PC-3 (cell line): ENCODE results near the gene FKBP15. TPM values are rescaled to one million over a fixed set of nuclear protein-coding genes. Genes with fewer than 3 reads are reported as not detected.
"Not testable (repeated sequence)": the region's sequence is repeated elsewhere in the genome, so short reads cannot be mapped to it uniquely, and the experiment has no call there.

ENCODE experiments used
- ATAC-seq: fragments of 200-7000 bp; cut with Tn5 transposase; 2 replicates; pipeline ENCODE4 v1.9.1; 2020; ENCODE audit warnings: mild to moderate bottlenecking, moderate library complexity
- BruUV-seq: library from RNA; stranded (reverse); fragments of 400-500 nt; replicated peaks from 2 replicates; lab custom pipeline; 2021; lab: Mats Ljungman, UMichigan
- CTCF ChIA-PET: fragments of 300-600 bp; sonication (Branson Sonifier 250); formaldehyde crosslinking; loops from one replicate; lab custom pipeline; 2022; ENCODE audit warnings: antibody characterized with exemption; lab: Charles Lee
- POLR2A ChIA-PET: fragments of 300-600 bp; sonication (Branson Sonifier 250); formaldehyde crosslinking; loops from one replicate; lab custom pipeline; 2022; ENCODE audit warnings: antibody characterized with exemption; ENCODE audit not compliant: unreplicated experiment; lab: Charles Lee
- DNase-seq: peaks from one replicate; pipeline ENCODE4 v3.0.0-alpha.2; 2015
- H2AFZ ChIP-seq: fragments of 300-600 bp; sonication (generic); 2 replicates; pipeline ENCODE4 v1.6.0; 2016; ENCODE audit warnings: antibody characterized with exemption, low read length
- H3F3A ChIP-seq: fragments of 300-600 bp; sonication (generic); one replicate; pipeline ENCODE4 v1.6.0; 2017; ENCODE audit warnings: antibody characterized with exemption, low read length, control low read depth, mild to moderate bottlenecking; ENCODE audit not compliant: unreplicated experiment
- H3K27ac ChIP-seq: fragments of 300-600 bp; sonication (generic); 2 replicates; pipeline ENCODE4 v1.5.1; 2016; ENCODE audit warnings: mild to moderate bottlenecking, low read length
- H3K27me3 ChIP-seq: fragments of 300-600 bp; sonication (generic); 2 replicates; pipeline ENCODE4 v1.6.1; 2016; ENCODE audit warnings: low read length, mixed read lengths
- H3K36me3 ChIP-seq: fragments of 300-600 bp; sonication (generic); 2 replicates; pipeline ENCODE4 v1.6.1; 2016; ENCODE audit warnings: low read depth, mixed run types, low read length, mixed read lengths
- H3K4me1 ChIP-seq: fragments of 300-600 bp; sonication (generic); 2 replicates; pipeline ENCODE4 v1.5.1; 2016; ENCODE audit warnings: low read length; ENCODE audit not compliant: insufficient read depth
- H3K4me2 ChIP-seq: fragments of 300-600 bp; sonication (generic); 2 replicates; pipeline ENCODE4 v1.6.0; 2016; ENCODE audit warnings: low read length
- H3K4me3 ChIP-seq: fragments of 300-600 bp; sonication (generic); 2 replicates; pipeline ENCODE4 v1.5.1; 2016; ENCODE audit warnings: mild to moderate bottlenecking, low read length, mixed read lengths
- H3K79me2 ChIP-seq: fragments of 300-600 bp; sonication (generic); 2 replicates; pipeline ENCODE4 v1.6.1; 2017; ENCODE audit warnings: low read length, mixed read lengths
- H3K9ac ChIP-seq: fragments of 300-600 bp; sonication (generic); 2 replicates; pipeline ENCODE4 v1.6.0; 2016; ENCODE audit warnings: mild to moderate bottlenecking, low read length
- H3K9me2 ChIP-seq: fragments of 300-600 bp; sonication (generic); replicated peaks from 2 replicates; pipeline ENCODE4 v1.6.1; 2016; ENCODE audit warnings: mixed run types, low read length, mixed read lengths
- H3K9me3 ChIP-seq: fragments of 300-600 bp; sonication (generic); 2 replicates; pipeline ENCODE4 v1.6.1; 2016; ENCODE audit warnings: low read length, mixed read lengths
- H4K20me1 ChIP-seq: fragments of 300-600 bp; sonication (generic); 2 replicates; pipeline ENCODE4 v1.6.1; 2016; ENCODE audit warnings: low read length, mixed read lengths
- CTCF ChIP-seq: fragments of 300-600 bp; sonication (generic); conservative IDR thresholded peaks from 2 replicates; pipeline ENCODE4 v1.5.1; 2017; ENCODE audit warnings: antibody characterized with exemption, low read depth, mild to moderate bottlenecking, low read length
- EZH2 ChIP-seq: fragments of 300-600 bp; sonication (generic); IDR thresholded peaks from one replicate; pipeline ENCODE4 v1.6.1; 2017; ENCODE audit warnings: antibody characterized with exemption, mild to moderate bottlenecking, low read length; ENCODE audit not compliant: unreplicated experiment
- EZH2phosphoT487 ChIP-seq: fragments of 300-600 bp; sonication (generic); IDR thresholded peaks from 2 replicates; pipeline ENCODE4 v1.6.1; 2018; ENCODE audit warnings: mild to moderate bottlenecking, antibody characterized with exemption, low read length, borderline replicate concordance
- intact Hi-C: fragments of 100-400 bp; cut with micrococcal nuclease; formaldehyde crosslinking; loops from 2 replicates; pipeline ENCODE4 v1.9.0; 2023
- total RNA-seq: library from RNA; depleted of rRNA; stranded (reverse); fragments of >200 nt; gene quantifications from 2 replicates; pipeline ENCODE4 v1.2.3, GENCODE V29; 2014

The FKBP15 gene
- total RNA-seq, 1 experiment from 2014 or later = 15.0 TPM

- Histone ChIP-seq H3K27me3 (no peaks in the 10 kb centered on the region), H3K4me3 (no peak overlapping the region), H3K79me2 (no peaks in the 10 kb centered on the region), H3K9ac (no peak overlapping the region), H4K20me1 (no peaks in the 10 kb centered on the region), H3K9me2 (no peaks in the 10 kb centered on the region), H3F3A (no peaks in the 10 kb centered on the region), H3K4me1 (no peaks in the 10 kb centered on the region), H3K4me2 (no peak overlapping the region), H2AFZ (no peak overlapping the region), H3K27ac (no peak overlapping the region), H3K9me3 (no peaks in the 10 kb centered on the region), H3K36me3 (no peaks in the 10 kb centered on the region)
- TF ChIP-seq EZH2 (no peak), CTCF (no peak)
- DNase-seq = no peak
- CTCF ChIA-PET = no interaction called here
- no peak for ATAC-seq
- intact Hi-C loops = no loop called here
- BruUV-seq = no TSS peak
- POLR2A ChIA-PET = no interaction called here
Observed at GRCh38 chr9:113238202-113238858, 17.3 kb upstream of the FKBP15 start.

- BruUV-seq = no TSS peak
- H3K79me2 ChIP-seq = no peaks in the 10 kb centered on the region
- H3K4me3 ChIP-seq = no peak overlapping the region
- DNase-seq = no peak
- no peaks in the 10 kb centered on the region for H3K9me2 ChIP-seq
- no peaks in the 10 kb centered on the region for H3K9me3 ChIP-seq
- no peaks in the 10 kb centered on the region for H3K36me3 ChIP-seq
- intact Hi-C loops = no loop called here
- H2AFZ ChIP-seq = no peak overlapping the region
- TF ChIP-seq CTCF (no peak), EZH2phosphoT487 (no peak), EZH2 (no peak)
- no peak overlapping the region for H3K9ac ChIP-seq
- POLR2A ChIA-PET = no interaction called here
- no peaks in the 10 kb centered on the region for H3F3A ChIP-seq
- CTCF ChIA-PET = no interaction called here
- no peak overlapping the region for H3K4me2 ChIP-seq
- H3K27ac ChIP-seq = no peak overlapping the region
- ATAC-seq = no peak
- H3K4me1 ChIP-seq = no peaks in the 10 kb centered on the region
- no peaks in the 10 kb centered on the region for H4K20me1 ChIP-seq
- H3K27me3 ChIP-seq = no peaks in the 10 kb centered on the region
Observed at GRCh38 chr9:113237026-113237425, 15.9 kb upstream of the FKBP15 start.

- H3K9me2 ChIP-seq, intact Hi-C loops, POLR2A ChIA-PET, H3K9ac ChIP-seq, BruUV-seq, H2AFZ ChIP-seq, DNase-seq, CTCF ChIA-PET, H3K27me3 ChIP-seq, H3K36me3 ChIP-seq, H3K27ac ChIP-seq, H3K4me1 ChIP-seq, H3K9me3 ChIP-seq, H4K20me1 ChIP-seq, H3K4me2 ChIP-seq, H3F3A ChIP-seq, H3K79me2 ChIP-seq, H3K4me3 ChIP-seq, ATAC-seq: not testable (repeated sequence)
Observed at GRCh38 chr9:113235701-113236255, 14.7 kb upstream of the FKBP15 start.
